SK-N-SH (cell line): ENCODE results near the gene CAMKMT. TPM values are rescaled to one million over a fixed set of nuclear protein-coding genes. Genes with fewer than 3 reads are reported as not detected.
A peak's percentile ranks its signal among the peaks of the same experiment; 100 is the strongest.

Experiments
- CTCF ChIA-PET: fragments of 300-600, 350-600 bp; formaldehyde crosslinking; extraction: SDS; loops from one replicate; lab custom pipeline; 2021; lab: Yijun Ruan, JAX
- POLR2A ChIA-PET: fragments of 350-600 bp; sonication (Branson Sonifier 250); formaldehyde crosslinking; extraction: SDS; loops from one replicate; lab custom pipeline; 2020; ENCODE audit warnings: antibody characterized with exemption, inconsistent platforms; lab: Yijun Ruan, JAX
- DNase-seq: peaks from one replicate; pipeline ENCODE4 v3.0.0; 2012
- H2AFZ ChIP-seq: fragments of 200-600 bp; sonication (generic); 2 replicates; pipeline ENCODE4 v1.8.1; 2016; ENCODE audit warnings: antibody characterized with exemption, mild to moderate bottlenecking, low read depth
- H3F3A ChIP-seq: fragments of 200-600 bp; sonication (generic); replicated peaks from 2 replicates; pipeline ENCODE3; 2016; ENCODE audit warnings: antibody characterized with exemption, mild to moderate bottlenecking; ENCODE audit not compliant: insufficient read depth
- H3K27ac ChIP-seq, 2 experiments: fragments of 200-500 bp in 1 of 2; fragments of 200-600 bp in 1 of 2; sonication (Bioruptor generic) in 1 of 2; sonication (generic), shearing (Covaris generic) in 1 of 2; 2 replicates each; pipeline versions ENCODE4 v1.5.1 to v1.6.1; 2014 to 2016; ENCODE audit warnings: low read depth in 2 of 2, inconsistent platforms in 1 of 2, low read length in 1 of 2, mild to moderate bottlenecking in 1 of 2, mixed read lengths in 1 of 2
- H3K27me3 ChIP-seq: fragments of 200-600 bp; sonication (generic), shearing (Covaris generic); 2 replicates; pipeline ENCODE4 v1.6.1; 2016; ENCODE audit warnings: mixed run types; ENCODE audit not compliant: insufficient read depth
- H3K36me3 ChIP-seq, 2 experiments: fragments of 200-500 bp in 1 of 2; fragments of 200-600 bp in 1 of 2; sonication (Bioruptor generic) in 1 of 2; sonication (generic) in 1 of 2; replicated peaks in 1 of 2; 2 replicates each; pipeline versions ENCODE3 to v1.5.1; 2014 to 2016; ENCODE audit warnings: low read length in 1 of 2, mild to moderate bottlenecking in 1 of 2; ENCODE audit not compliant: insufficient read depth in 2 of 2, control insufficient read depth in 1 of 2
- H3K4me1 ChIP-seq, 2 experiments: fragments of 200-500 bp in 1 of 2; fragments of 200-600 bp in 1 of 2; sonication (Bioruptor generic) in 1 of 2; sonication (generic), shearing (Covaris generic) in 1 of 2; 2 replicates each; pipeline versions ENCODE4 v1.5.1 to v1.6.1; 2014 to 2016; ENCODE audit warnings: low read depth in 1 of 2, low read length in 1 of 2, mixed run types in 1 of 2; ENCODE audit not compliant: insufficient read depth in 2 of 2, control insufficient read depth in 1 of 2
- H3K4me2 ChIP-seq: fragments of 200-600 bp; sonication (generic), shearing (Covaris generic); 2 replicates; pipeline ENCODE4 v1.6.1; 2017; ENCODE audit warnings: mixed run types
- H3K4me3 ChIP-seq, 2 experiments: fragments of 200-500 bp in 1 of 2; fragments of 200-600 bp in 1 of 2; sonication (Bioruptor generic) in 1 of 2; sonication (generic), shearing (Covaris generic) in 1 of 2; 2 replicates each; pipeline versions ENCODE4 v1.5.1 to v1.8.1; 2014 to 2016; ENCODE audit warnings: low read depth in 2 of 2, inconsistent platforms in 1 of 2, low read length in 1 of 2, mild to moderate bottlenecking in 1 of 2, mixed read lengths in 1 of 2, moderate library complexity in 1 of 2
- H3K79me2 ChIP-seq: fragments of 200-600 bp; sonication (generic); 2 replicates; pipeline ENCODE4 v1.8.1; 2017; ENCODE audit warnings: mild to moderate bottlenecking; ENCODE audit not compliant: insufficient read depth
- H3K9ac ChIP-seq: fragments of 200-600 bp; sonication (generic); 2 replicates; pipeline ENCODE4 v1.6.1; 2017; ENCODE audit warnings: mixed run types
- H3K9me2 ChIP-seq: fragments of 200-600 bp; sonication (generic); 2 replicates; pipeline ENCODE4 v1.6.1; 2017; ENCODE audit warnings: mixed run types
- H3K9me3 ChIP-seq: fragments of 200-600 bp; sonication (generic); 2 replicates; pipeline ENCODE4 v1.6.1; 2017; ENCODE audit warnings: mixed run types, mild to moderate bottlenecking, moderate library complexity
- H4K20me1 ChIP-seq: fragments of 200-600 bp; sonication (generic); 2 replicates; pipeline ENCODE4 v1.6.1; 2017; ENCODE audit warnings: mild to moderate bottlenecking, mixed run types; ENCODE audit not compliant: insufficient read depth
- CHD2 ChIP-seq: fragments of 150-350 bp; IDR thresholded peaks from 2 replicates; pipeline ENCODE4 v1.6.1; 2018; ENCODE audit warnings: low read length; ENCODE audit not compliant: partially characterized antibody
- EP300 ChIP-seq, 2 experiments: IDR thresholded peaks; 2 replicates each; pipeline versions ENCODE4 v1.4.0 to v1.6.1; 2012; ENCODE audit warnings: borderline replicate concordance in 1 of 2, low read depth in 1 of 2, low read length in 1 of 2
- EZH2phosphoT487 ChIP-seq: fragments of 200-600 bp; sonication (generic); IDR thresholded peaks from 2 replicates; pipeline ENCODE4 v1.6.1; 2017; ENCODE audit warnings: low read depth, mixed run types, mild to moderate bottlenecking, antibody characterized with exemption, moderate library complexity, borderline replicate concordance
- FOSL2 ChIP-seq: IDR thresholded peaks from 2 replicates; pipeline ENCODE4 v1.4.0; 2012; ENCODE audit warnings: low read depth, mild to moderate bottlenecking, moderate library complexity, borderline replicate concordance
- FOXM1 ChIP-seq: IDR thresholded peaks from 2 replicates; pipeline ENCODE4 v1.4.0; 2012; ENCODE audit warnings: low read depth, mild to moderate bottlenecking
- GATA2 ChIP-seq: sonication (generic); formaldehyde crosslinking; IDR thresholded peaks from 2 replicates; pipeline ENCODE4 v1.5.0; 2020; ENCODE audit warnings: mild to moderate bottlenecking, missing genetic modification reagents
- JUND ChIP-seq: IDR thresholded peaks from 2 replicates; pipeline ENCODE4 v1.4.0; 2012
- MAX ChIP-seq: IDR thresholded peaks from 2 replicates; pipeline ENCODE4 v1.4.0; 2012; ENCODE audit warnings: low read depth
- MEF2A ChIP-seq: IDR thresholded peaks from 2 replicates; pipeline ENCODE4 v1.4.0; 2012; ENCODE audit warnings: low read depth, borderline replicate concordance
- NFIC ChIP-seq: IDR thresholded peaks from 2 replicates; pipeline ENCODE4 v1.4.0; 2012; ENCODE audit warnings: borderline replicate concordance
- NRF1 ChIP-seq: IDR thresholded peaks from 2 replicates; pipeline ENCODE4 v1.6.1; 2012; ENCODE audit warnings: low read depth, mild to moderate bottlenecking, low read length
- POLR2AphosphoS5 ChIP-seq: IDR thresholded peaks from 2 replicates; pipeline ENCODE4 v1.6.1; 2012; ENCODE audit warnings: low read depth, low read length
- RCOR1 ChIP-seq: fragments of 150-350 bp; IDR thresholded peaks from 2 replicates; pipeline ENCODE4 v1.6.1; 2017; ENCODE audit warnings: antibody characterized with exemption, low read length
- REST ChIP-seq: IDR thresholded peaks from 2 replicates; pipeline ENCODE4 v1.6.1; 2012; ENCODE audit warnings: mild to moderate bottlenecking, low read depth, low read length, moderate library complexity
- RFX5 ChIP-seq: IDR thresholded peaks from 2 replicates; pipeline ENCODE4 v1.6.1; 2012; ENCODE audit warnings: mild to moderate bottlenecking, improper control_type of control experiment, low read length
- SIN3A ChIP-seq: IDR thresholded peaks from 2 replicates; pipeline ENCODE4 v1.6.1; 2012; ENCODE audit warnings: low read depth, mild to moderate bottlenecking, low read length, moderate library complexity, borderline replicate concordance
- TAF1 ChIP-seq: IDR thresholded peaks from 2 replicates; pipeline ENCODE4 v1.6.1; 2012; ENCODE audit warnings: low read depth, mild to moderate bottlenecking, low read length, moderate library complexity, borderline replicate concordance
- TCF12 ChIP-seq: IDR thresholded peaks from 2 replicates; pipeline ENCODE4 v1.4.0; 2012
- WGBS: methylation state at CpG from one replicate; pipeline ENCODE4 v1.1.6; 2017; ENCODE audit warnings: low lambda C conversion rate; 5-methylcytosine and 5-hydroxymethylcytosine counted together
- polyA plus RNA-seq, 3 experiments: library from polyadenylated mRNA; depleted of rRNA; stranded (reverse); fragments of >200 nt; gene quantifications; 2 replicates each; pipeline ENCODE4 v1.2.3, GENCODE V29; 2012
- TF ChIP-seq, protein P1 (sequence below): IDR thresholded peaks from 2 replicates; pipeline ENCODE4 v1.4.0; 2012; ENCODE audit warnings: low read depth, borderline replicate concordance

The CAMKMT gene
- polyA plus RNA-seq, 1 of the 3 experiments (the other 2 are of a cell fraction) = 5.9 TPM

DNA sequence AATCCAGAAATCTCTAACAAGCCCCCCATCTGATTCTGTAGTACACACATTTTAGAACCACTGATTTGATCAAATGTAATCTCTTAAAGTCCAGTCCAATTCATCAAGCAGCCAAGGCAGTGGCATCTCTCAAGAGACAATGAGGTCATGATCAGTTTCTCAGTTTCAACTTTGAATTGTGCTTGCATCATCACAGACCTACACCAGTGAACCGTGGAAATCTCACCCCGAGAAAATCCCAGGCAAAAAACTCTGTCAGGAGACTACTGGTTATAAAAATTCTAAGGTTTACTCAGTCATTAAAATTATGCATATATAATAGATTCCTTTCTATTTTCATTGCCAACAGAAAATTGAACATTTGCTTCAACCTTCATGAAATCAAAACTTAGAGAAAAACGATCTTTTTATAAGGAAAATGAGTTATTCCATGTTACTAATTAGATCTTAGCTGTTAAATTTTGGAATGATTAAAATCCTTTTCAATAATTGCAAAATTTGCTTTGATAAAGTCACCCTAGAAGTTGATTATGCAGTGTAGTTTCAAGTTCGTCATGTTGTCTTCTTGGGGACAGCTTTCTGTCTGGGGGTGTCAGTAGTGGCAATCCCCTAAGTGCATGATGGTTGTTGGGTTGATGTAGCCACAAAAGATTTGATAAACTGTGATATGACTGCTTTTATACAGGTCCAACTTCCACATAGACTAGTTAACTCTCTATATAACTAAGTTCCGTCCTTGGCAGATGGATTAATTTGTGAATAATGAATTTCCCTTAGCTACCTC lies 235.0 kb downstream of the CAMKMT start:
- Histone ChIP-seq H3K79me2 (no peaks in the 10 kb centered on the region), H3F3A (peaks cover 2% of the 10 kb centered on the region), H3K27ac (no peak overlapping the region), H3K9ac (no peak overlapping the region), H4K20me1 (no peaks in the 10 kb centered on the region), H3K27me3 (no peaks in the 10 kb centered on the region), H2AFZ (no peak overlapping the region), H3K9me2 (no peaks in the 10 kb centered on the region), H3K9me3 (no peaks in the 10 kb centered on the region), H3K4me2 (no peak overlapping the region), H3K36me3 (no peaks in the 10 kb centered on the region), H3K4me1 (peaks cover 0 to 17% of the 10 kb centered on the region in 2 experiments; a peak in 2 of 4 replicates), H3K4me3 (no peak overlapping the region)
- ChIA-PET CTCF (interaction anchor here (1.0 to 3.4 kb wide), 7 partner anchors 10 to 119 kb away, joined by 3 to 28 read pairs (median 4); no protein-coding TSS in a partner anchor), POLR2A (no interaction called here)
- WGBS = 85% methylated on average over 5 of the region's 5 CpGs
- DNase-seq = no peak
- TF ChIP-seq FOXM1 (no peak), NFIC (no peak)

- no peak overlapping the region for H3K4me2 ChIP-seq
- peak overlapping the region in 1 of 2 experiments; percentile 54; a peak in 1 of 4 replicates for H3K27ac ChIP-seq
- peaks cover 2% of the 10 kb centered on the region for H3F3A ChIP-seq
- 85% methylated on average over 5 of the region's 5 CpGs for WGBS
- no peaks in the 10 kb centered on the region for H3K36me3 ChIP-seq
- no peak overlapping the region for H3K4me3 ChIP-seq
- CTCF ChIA-PET = interaction anchor here (0.8 to 3.4 kb wide), 12 partner anchors 8 to 177 kb away, joined by 3 to 28 read pairs (median 3); no protein-coding TSS in a partner anchor
- peaks cover 0 to 17% of the 10 kb centered on the region in 2 experiments; a peak in 2 of 4 replicates for H3K4me1 ChIP-seq
- H3K9ac ChIP-seq = no peak overlapping the region
- no peak overlapping the region for H2AFZ ChIP-seq
- H3K79me2 ChIP-seq = no peaks in the 10 kb centered on the region
- H3K9me2 ChIP-seq = no peaks in the 10 kb centered on the region
- H3K27me3 ChIP-seq = no peaks in the 10 kb centered on the region
- H3K9me3 ChIP-seq = no peaks in the 10 kb centered on the region
- no peaks in the 10 kb centered on the region for H4K20me1 ChIP-seq
- POLR2A ChIA-PET = interaction anchor here (1.1 kb wide), 1 partner anchor 97 kb away, joined by 3 read pairs; no protein-coding TSS in a partner anchor
- no peak for DNase-seq
- TF ChIP-seq RCOR1 (no peak), GATA2 (CRISPR knock-in tag) (no peak), TCF12 (no peak), TAF1 (no peak), NFIC (no peak), NRF1 (no peak), MEF2A (no peak), MAX (no peak), POLR2AphosphoS5 (no peak), FOXM1 (no peak), EP300 (IDR thresholded peaks at IDR 0.05; ENCODE audit: borderline replicate concordance in 1 of 2, low read depth in 1 of 2, low read length in 1 of 2) (no peak), FOSL2 (no peak), CHD2 (no peak), SIN3A (no peak), REST (no peak), RFX5 (no peak), JUND (no peak), EZH2phosphoT487 (no peak)
- TF ChIP-seq, protein P1, sequence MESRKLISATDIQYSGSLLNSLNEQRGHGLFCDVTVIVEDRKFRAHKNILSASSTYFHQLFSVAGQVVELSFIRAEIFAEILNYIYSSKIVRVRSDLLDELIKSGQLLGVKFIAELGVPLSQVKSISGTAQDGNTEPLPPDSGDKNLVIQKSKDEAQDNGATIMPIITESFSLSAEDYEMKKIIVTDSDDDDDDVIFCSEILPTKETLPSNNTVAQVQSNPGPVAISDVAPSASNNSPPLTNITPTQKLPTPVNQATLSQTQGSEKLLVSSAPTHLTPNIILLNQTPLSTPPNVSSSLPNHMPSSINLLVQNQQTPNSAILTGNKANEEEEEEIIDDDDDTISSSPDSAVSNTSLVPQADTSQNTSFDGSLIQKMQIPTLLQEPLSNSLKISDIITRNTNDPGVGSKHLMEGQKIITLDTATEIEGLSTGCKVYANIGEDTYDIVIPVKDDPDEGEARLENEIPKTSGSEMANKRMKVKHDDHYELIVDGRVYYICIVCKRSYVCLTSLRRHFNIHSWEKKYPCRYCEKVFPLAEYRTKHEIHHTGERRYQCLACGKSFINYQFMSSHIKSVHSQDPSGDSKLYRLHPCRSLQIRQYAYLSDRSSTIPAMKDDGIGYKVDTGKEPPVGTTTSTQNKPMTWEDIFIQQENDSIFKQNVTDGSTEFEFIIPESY = no peak
These were observed 236.8 kb downstream of the CAMKMT start for GRCh38 chr2:44598330-44599119.
